Measurements from ENCODE around the gene CCS.

DNA sequence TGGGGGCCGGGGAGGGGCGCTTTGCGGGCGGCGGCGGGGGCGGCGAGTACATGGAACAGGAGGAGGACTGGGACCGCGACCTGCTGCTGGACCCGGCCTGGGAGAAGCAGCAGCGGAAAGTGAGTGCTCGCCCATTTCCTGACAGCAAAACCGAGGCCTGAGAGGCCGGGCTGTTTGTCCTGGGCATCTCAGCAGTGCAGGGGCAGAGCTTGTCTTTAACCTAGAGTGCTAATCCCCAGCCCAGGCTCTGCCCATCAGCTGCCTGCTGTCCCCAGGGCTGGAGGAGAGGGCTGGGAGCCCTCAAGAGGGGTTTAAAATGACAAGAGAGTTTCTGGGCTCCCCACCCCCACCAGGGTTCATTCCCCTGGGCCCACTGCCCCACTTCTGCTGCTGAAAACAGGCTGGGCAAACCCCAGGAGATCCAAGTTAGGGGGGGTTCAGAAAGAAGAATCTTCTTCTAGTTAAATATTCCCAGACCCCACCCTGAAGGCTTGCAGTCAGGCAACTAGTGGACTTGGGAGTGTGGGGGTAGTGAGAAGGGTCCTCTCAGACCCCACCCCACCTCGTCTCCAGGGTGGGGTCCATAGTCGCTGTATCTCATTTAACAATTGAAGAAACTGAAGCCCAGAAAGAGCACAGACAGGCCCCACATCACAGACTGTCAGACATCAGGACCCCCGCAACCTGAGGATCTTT is 45.9 kb upstream of the CCS start:
- TF ChIP-seq, protein P1, sequence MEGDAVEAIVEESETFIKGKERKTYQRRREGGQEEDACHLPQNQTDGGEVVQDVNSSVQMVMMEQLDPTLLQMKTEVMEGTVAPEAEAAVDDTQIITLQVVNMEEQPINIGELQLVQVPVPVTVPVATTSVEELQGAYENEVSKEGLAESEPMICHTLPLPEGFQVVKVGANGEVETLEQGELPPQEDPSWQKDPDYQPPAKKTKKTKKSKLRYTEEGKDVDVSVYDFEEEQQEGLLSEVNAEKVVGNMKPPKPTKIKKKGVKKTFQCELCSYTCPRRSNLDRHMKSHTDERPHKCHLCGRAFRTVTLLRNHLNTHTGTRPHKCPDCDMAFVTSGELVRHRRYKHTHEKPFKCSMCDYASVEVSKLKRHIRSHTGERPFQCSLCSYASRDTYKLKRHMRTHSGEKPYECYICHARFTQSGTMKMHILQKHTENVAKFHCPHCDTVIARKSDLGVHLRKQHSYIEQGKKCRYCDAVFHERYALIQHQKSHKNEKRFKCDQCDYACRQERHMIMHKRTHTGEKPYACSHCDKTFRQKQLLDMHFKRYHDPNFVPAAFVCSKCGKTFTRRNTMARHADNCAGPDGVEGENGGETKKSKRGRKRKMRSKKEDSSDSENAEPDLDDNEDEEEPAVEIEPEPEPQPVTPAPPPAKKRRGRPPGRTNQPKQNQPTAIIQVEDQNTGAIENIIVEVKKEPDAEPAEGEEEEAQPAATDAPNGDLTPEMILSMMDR (conservative IDR thresholded peaks at IDR 0.05; ENCODE audit: low read depth, low read length): no peak
- TF ChIP-seq MXI1 (IDR thresholded peaks at IDR 0.05; ENCODE audit: borderline replicate concordance, low read depth, low read length): no peak
- TF ChIP-seq CHD1 (IDR thresholded peaks at IDR 0.05; ENCODE audit: low read depth, low read length): no peak
- no peak for TF ChIP-seq POLR2A (IDR thresholded peaks at IDR 0.05; ENCODE audit: low read depth, low read length)
- no peak for TF ChIP-seq FOS (IDR thresholded peaks at IDR 0.05; ENCODE audit: low read depth, low read length)
- TF ChIP-seq SMC3 (IDR thresholded peaks at IDR 0.05; ENCODE audit: low read depth, low read length): no peak
- no peak for TF ChIP-seq RFX5 (IDR thresholded peaks at IDR 0.05; ENCODE audit: low read depth, low read length)
- TF ChIP-seq MAFK (IDR thresholded peaks at IDR 0.05; ENCODE audit: low read depth, low read length): no peak
- no peak for TF ChIP-seq BHLHE40 (IDR thresholded peaks at IDR 0.05; ENCODE audit: low read depth, low read length)
- no peak for TF ChIP-seq ELK1 (IDR thresholded peaks at IDR 0.05; ENCODE audit: borderline replicate concordance, low read depth, low read length)
- TF ChIP-seq, protein P2, sequence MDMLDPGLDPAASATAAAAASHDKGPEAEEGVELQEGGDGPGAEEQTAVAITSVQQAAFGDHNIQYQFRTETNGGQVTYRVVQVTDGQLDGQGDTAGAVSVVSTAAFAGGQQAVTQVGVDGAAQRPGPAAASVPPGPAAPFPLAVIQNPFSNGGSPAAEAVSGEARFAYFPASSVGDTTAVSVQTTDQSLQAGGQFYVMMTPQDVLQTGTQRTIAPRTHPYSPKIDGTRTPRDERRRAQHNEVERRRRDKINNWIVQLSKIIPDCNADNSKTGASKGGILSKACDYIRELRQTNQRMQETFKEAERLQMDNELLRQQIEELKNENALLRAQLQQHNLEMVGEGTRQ (IDR thresholded peaks at IDR 0.05; ENCODE audit: low read depth, low read length): no peak

All from IMR-90 (cell line).